Mononuclear cell (primary cell): ENCODE data around the gene TDRD15. TPM values are rescaled to one million over a fixed set of nuclear protein-coding genes. Genes with fewer than 3 reads are reported as not detected.
"Not testable (repeated sequence)": the region's sequence is repeated elsewhere in the genome, so short reads cannot be mapped to it uniquely, and the experiment has no call there.

Experiments
- H3K27me3 ChIP-seq: 2 replicates; pipeline ENCODE4 v1.6.0; 2011; ENCODE audit warnings: low read length, control low read depth; ENCODE audit not compliant: insufficient read depth
- H3K4me1 ChIP-seq: 2 replicates; pipeline ENCODE4 v1.5.1; 2011; ENCODE audit warnings: mild to moderate bottlenecking, low read length, control low read depth; ENCODE audit not compliant: insufficient read depth
- H3K4me3 ChIP-seq: 2 replicates; pipeline ENCODE4 v1.5.1; 2011; ENCODE audit warnings: mild to moderate bottlenecking, low read length, moderate library complexity
- H3K9me3 ChIP-seq: 2 replicates; pipeline ENCODE4 v1.5.1; 2011; ENCODE audit warnings: low read depth, mild to moderate bottlenecking, control low read depth, low read length
- total RNA-seq: library from RNA; depleted of rRNA; stranded (reverse); fragments of >200 nt; gene quantifications from one replicate; pipeline ENCODE4 v1.2.3, GENCODE V29; 2012

The TDRD15 gene
- 0.10 TPM for total RNA-seq

DNA sequence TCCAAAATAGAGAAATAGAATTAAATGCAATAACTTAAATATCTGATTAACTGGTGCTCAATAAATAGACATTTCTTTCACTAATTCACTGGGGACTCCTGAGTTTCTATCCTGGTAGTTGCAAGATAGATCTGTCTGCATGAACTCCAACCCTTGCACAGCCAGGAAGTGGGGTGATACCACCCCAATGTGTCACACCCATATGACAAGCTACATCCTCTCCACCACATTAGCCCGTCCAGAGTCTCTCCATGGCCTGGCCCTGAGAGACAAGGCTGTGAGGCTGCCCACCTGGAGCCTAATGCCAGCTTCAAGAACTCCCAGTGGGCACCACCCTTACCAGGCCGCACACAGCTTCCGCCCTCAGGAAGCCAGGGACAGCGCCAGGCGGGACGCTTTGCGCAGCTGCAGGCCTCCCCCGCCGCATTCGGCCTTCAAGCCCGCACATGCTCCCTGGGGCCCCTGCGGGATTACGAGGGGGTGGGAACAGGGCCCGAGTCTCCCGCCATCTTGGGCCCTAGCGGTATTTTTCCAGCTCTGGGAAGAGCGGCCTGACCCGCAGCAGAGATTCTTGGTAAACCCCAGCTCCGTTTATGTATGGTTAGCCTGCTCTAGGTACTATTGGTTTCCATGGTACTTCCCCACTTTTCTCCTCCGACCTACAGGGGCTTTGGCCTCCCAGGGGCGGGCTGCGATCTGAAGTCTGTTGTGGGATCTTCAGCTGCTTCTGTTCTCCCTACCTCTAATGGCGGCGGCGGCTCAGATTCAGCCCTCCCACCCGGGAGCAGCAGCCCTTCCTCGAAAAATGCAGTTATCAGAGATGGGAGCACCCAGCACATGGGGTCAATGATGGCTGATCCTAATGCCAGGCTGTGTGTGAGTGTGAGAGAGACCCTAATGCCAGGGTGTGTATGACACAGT, at the start of gene TDRD15:
Gene TDRD15 (plus strand): TSS at position 496 of the 921 bp plus-strand sequence. CDS start 13,500 bp downstream, outside the sequence.
- Histone ChIP-seq H3K27me3 (peaks cover 4% of the 10 kb centered on the region), H3K9me3 (no peaks in the 10 kb centered on the region), H3K4me3 (no peak within 1 kb of the TSS), H3K4me1 (no peaks in the 10 kb centered on the region)

DNA sequence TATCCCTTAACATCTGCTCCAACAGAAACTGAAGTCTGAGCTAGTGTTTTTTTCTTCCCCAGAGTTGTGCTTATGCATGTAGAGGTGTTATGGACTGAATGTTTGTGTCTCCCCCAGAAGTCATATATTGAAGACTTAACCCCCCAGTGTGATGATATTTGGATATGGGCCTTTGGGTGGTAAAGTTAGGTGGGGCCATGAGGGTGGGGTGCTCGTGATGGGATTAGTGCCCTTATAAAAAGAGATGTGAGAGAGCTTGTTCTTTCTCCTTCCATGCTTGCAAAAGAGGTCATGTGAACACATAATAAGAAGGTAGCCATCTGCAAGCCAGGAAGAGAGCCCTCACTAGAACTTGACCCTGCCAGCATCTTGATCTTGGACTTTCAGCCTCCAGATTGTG, 45.5 kb upstream of the TDRD15 start:
- no peaks in the 10 kb centered on the region for H3K9me3 ChIP-seq
- no peak overlapping the region for H3K4me3 ChIP-seq
- no peaks in the 10 kb centered on the region for H3K4me1 ChIP-seq
- H3K27me3 ChIP-seq = no peaks in the 10 kb centered on the region

DNA sequence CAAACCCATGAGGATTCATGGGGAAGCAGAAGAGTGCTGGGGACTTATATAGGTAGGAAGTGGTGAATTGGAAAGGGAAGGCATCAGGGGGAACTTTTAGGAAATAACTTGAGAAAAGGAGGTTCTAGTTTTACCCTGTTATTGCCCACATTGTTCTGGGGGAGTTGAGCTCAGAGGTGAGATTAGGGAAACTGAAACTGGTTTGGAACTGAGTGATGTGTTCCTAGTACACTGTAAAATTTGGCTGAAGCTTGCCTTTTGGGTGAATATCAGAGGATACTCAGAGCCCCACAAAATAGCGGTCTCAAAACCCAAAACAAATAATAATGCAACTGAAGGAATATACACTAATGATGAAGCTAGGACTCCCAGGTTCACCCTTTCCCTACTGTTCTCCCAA, 40.3 kb upstream of the TDRD15 start:
- Histone ChIP-seq H3K27me3 (no peaks in the 10 kb centered on the region), H3K4me3 (no peak overlapping the region), H3K9me3 (no peaks in the 10 kb centered on the region), H3K4me1 (no peaks in the 10 kb centered on the region)

DNA sequence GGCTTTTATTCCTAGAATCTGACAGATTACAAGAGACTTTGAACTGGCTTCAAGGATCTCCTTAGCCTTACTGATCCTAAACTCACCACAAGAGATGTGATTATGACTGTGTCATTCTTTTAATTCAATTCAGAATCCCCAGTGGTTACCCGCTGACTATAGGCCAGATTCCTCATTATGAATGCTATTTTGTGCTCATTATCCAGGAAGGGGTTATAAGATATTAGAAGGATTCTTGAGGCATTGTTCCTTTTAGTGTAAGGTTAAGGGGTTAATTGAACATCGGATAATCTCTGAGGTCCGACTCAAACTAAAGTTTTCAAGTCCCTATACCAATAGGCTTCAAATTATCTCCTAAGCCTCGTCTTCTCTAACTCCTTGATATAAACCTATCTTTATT, 39.4 kb upstream of the TDRD15 start:
- no peak overlapping the region for H3K4me3 ChIP-seq
- no peaks in the 10 kb centered on the region for H3K4me1 ChIP-seq
- no peaks in the 10 kb centered on the region for H3K27me3 ChIP-seq
- H3K9me3 ChIP-seq = no peaks in the 10 kb centered on the region

DNA sequence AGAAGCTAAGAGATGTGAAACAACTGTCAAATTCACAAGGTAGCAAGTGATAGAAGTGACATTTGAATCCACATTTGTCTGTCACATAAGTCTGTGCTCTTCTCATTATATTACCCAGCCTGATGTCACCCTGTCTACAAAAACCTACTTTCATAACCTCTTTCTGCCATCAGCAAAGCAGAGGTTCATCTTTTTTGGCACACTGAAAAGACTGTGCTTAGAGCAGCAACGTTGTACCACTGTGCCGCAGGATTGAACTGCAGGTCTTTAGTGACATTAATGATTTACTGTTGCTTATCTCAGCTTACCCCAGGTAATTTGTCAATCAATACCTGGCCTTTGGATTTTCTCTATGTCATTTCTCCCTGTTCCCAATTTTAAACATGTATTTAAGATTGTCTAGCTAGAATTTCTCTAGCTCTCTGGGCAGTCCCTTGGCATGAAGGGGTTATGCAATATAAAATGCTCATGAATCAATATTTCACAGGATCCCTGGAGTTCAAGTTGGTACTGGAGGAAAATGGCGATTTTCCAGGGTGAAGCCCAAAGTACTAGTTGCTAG, 31.4 kb upstream of the TDRD15 start:
- Histone ChIP-seq H3K9me3 (no peaks in the 10 kb centered on the region), H3K4me3 (no peak overlapping the region), H3K4me1 (no peaks in the 10 kb centered on the region)

DNA sequence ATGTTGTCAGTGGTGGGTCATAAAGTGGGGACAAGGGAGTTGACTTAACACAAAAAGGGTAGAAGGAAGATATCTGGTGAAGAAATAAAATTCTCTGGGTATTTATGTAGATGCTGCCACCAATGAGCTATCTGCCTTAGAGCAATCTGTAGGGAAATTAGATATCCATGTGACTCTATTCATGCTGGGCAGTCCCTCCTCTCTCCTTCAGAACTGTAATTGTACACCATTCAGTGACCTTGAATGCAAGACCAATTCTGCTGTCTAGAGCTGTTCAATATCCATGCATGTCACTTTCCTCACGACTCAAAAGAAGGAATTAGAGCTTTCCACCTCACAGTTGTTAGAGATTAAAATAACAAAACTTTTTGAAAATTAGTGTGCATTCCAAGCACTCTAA, 28.6 kb upstream of the TDRD15 start:
- no peak overlapping the region for H3K4me3 ChIP-seq
- no peaks in the 10 kb centered on the region for H3K9me3 ChIP-seq
- no peaks in the 10 kb centered on the region for H3K27me3 ChIP-seq
- no peaks in the 10 kb centered on the region for H3K4me1 ChIP-seq

More for the DNA sequence above, 31.4 kb upstream of the TDRD15 start:
- H3K27me3 ChIP-seq = no peaks in the 10 kb centered on the region

DNA sequence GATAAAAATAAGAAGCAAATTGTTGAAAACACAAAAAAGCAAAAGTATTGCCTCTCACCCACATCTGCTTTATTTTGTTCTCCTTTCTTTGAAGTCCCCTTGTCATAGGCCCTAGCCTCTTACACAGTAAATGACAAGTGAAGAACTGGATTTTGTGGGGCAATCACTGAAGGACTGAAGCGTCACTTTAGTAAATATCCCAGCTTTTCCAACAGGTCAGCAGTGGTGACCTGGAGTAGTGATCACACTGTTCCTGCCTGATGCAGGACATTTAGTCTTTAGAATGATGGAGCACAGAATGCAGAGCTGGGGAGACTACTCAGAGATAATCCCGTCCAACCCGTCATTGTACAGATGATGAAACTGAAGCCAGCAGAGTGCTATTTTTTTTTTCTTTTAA, 28.1 kb upstream of the TDRD15 start:
- H3K4me1 ChIP-seq = no peaks in the 10 kb centered on the region
- H3K4me3 ChIP-seq = no peak overlapping the region
- H3K27me3 ChIP-seq = no peaks in the 10 kb centered on the region
- no peaks in the 10 kb centered on the region for H3K9me3 ChIP-seq

DNA sequence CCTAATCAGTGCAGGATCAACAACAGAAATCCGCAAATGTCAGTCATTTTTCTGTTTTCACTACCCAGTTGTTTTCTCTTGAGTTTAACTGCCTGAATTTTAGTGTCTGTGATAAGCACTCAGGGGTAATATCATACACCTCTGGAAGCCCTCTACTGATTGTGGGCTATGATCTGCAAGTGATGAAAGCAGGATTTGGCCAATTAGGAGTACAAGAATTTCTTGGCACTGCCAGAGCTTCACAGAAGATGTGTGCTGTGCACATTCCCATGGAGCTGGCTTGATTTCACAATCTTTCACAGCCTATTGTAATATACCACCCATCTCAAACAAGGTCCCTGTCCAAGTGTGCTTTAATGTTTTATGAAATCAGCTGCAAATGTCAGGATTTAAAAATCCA, 27.3 kb upstream of the TDRD15 start:
- no peak overlapping the region for H3K4me3 ChIP-seq
- no peaks in the 10 kb centered on the region for H3K4me1 ChIP-seq
- H3K27me3 ChIP-seq = no peaks in the 10 kb centered on the region
- no peaks in the 10 kb centered on the region for H3K9me3 ChIP-seq

DNA sequence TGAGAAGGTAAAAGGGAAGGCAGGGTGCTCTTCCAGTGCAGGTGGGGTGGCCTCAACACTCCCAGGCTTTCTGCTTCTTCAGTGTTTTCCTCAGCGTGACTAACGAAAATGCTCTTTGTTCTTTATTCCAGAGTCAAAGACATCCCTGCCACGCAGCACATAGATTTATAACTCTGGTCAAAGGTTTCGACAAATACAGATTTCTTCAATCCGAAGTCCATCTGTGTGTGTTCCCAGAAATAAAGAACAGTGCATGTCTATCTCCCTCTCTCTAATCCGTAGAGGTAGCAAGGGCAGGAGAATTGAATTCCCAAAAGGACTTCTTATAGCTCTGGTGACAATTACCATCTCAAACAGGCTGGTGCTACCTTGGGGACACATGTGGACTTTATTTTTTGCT, 26.4 kb upstream of the TDRD15 start:
- Histone ChIP-seq H3K4me3 (no peak overlapping the region), H3K4me1 (no peaks in the 10 kb centered on the region), H3K27me3 (no peaks in the 10 kb centered on the region), H3K9me3 (no peaks in the 10 kb centered on the region)

DNA sequence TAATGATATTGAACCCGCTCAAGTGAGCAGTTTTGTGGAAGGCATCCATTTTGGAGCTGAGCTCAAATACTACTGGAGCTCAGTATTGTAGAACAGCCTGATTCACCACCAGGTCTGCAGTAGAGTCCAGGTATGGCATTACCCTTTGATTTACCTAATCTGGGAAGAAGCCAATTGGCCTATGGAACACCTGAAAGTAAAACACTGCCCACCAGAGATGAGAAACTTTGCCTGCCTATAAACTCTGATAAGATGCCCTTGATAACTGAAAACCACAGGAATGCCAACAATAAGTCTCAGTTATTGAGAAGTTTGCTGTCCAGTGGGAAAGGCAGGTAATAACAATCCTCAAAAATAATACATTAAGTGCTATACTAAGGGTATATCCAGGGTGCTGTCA, 25.5 kb upstream of the TDRD15 start:
- Histone ChIP-seq H3K4me1 (no peaks in the 10 kb centered on the region), H3K9me3 (no peaks in the 10 kb centered on the region), H3K4me3 (no peak overlapping the region), H3K27me3 (no peaks in the 10 kb centered on the region)

DNA sequence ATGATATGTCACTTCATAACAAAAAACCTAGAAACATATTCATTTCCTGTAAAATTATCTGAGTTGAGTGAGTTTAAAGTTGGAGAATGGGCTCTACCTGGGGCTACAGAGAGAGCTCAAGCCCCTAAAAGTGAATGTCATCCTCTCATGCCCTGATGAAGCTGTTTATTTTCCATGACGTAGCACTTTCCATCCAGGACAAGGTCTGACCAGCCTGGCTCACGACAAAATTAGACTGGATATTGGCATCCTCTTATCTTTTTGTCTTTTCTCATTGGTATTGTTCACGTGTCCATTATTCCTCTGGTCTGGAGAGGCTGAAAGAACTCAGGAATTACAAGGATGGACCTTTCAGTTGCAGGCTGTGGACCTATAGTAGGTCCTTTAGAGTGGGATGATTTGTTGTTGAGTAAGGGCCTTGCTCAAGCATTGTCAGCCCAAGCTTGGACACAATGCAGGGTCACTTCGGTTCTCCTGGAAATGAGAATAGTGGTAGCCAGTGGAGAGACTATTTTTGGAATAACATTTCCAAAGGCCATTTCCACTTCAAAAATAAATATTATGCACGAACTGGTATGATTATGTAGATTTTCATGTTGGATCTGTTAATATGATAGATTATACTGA, 24.4 kb upstream of the TDRD15 start:
- Histone ChIP-seq H3K4me1 (no peaks in the 10 kb centered on the region), H3K27me3 (no peaks in the 10 kb centered on the region), H3K9me3 (no peaks in the 10 kb centered on the region), H3K4me3 (no peak overlapping the region)

DNA sequence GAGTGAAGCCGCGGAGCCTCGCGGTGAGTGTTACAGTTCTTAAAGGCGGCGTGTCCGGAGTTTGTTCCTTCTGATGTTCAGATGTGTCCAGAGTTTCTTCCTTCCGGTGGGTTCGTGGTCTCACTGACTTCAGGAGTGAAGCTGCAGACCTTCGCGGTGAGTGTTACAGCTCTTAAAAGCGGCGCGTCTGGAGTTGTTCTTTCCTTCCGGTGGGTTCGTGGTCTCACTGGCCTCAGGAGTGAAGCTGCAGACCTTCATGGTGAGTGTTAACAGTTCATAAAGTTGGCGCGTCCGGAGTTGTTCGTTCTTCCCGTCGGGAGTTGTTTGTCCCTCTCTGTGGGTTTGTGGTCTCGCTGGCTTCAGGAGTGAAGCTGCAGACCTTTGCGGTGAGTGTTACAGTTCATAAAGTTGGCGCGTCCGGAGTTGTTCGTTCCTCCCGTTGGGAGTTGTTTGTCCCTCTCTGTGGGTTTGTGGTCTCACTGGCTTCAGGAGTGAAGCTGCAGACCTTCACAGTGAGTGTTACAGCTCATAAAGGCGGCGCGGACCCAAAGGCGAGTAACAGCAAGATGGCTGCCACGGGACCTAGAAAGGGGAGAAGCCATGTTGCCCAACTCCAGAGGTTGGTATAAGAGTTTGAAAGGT, 22.1 kb upstream of the TDRD15 start:
- H3K4me1 ChIP-seq, H3K27me3 ChIP-seq, H3K4me3 ChIP-seq, H3K9me3 ChIP-seq: not testable (repeated sequence)

DNA sequence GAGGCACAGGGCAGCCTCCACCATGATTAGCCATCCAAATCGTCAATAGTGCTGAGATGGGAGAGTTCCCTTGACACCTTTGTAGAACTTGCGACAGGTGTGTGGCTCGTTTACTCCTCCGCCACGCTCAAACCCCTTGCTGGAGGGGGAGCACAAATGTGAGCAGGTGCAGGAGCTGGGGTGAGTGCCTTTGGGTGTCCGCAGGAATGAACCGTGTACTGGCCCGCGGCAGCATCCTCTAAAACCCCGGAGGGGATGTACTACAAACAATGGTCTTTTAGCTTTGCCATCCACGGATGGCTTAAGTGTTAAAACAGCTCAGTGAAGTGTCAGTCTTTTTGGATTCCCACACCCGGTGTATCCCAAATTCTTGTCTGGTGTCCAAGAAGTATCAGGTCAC, 21.4 kb upstream of the TDRD15 start:
- H3K9me3 ChIP-seq = no peaks in the 10 kb centered on the region
- no peak overlapping the region for H3K4me3 ChIP-seq
- H3K4me1 ChIP-seq = no peaks in the 10 kb centered on the region
- H3K27me3 ChIP-seq = no peaks in the 10 kb centered on the region

DNA sequence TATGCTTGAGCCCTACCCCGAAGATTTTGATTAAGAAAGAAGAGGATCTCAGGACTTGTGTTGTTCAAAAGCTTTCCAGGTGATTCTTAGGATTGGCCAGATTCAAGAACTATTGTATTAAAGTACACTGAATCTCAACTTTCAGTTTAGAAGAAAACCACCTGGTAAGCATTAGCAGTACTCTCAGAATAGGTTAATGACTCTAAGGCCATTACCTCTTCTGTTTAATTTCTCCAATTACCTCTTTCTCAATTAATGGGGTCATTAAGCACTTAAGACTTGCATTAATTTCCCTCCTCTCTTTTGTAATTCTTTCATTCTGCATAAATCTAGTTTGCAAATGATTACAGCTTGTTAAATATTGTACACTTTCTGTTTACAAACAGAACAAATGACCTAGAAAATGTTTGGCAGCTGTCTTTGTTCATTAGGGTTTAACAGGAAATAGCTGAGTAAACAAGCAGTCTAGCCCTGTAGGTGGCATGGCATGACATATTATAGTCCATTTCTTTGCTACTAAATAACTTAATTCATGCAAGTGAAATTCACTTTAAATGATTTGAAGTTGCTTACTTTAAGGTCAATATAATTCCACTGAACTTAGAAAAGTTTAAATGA, 20.4 kb upstream of the TDRD15 start:
- no peak overlapping the region for H3K4me3 ChIP-seq
- no peaks in the 10 kb centered on the region for H3K9me3 ChIP-seq
- no peaks in the 10 kb centered on the region for H3K27me3 ChIP-seq
- H3K4me1 ChIP-seq = no peaks in the 10 kb centered on the region
